K562 (cell line): Measurements from ENCODE around the gene SUCO.

Source experiments
- POLR2A ChIP-seq: fragments of 450-650 bp; conservative IDR thresholded peaks from 2 replicates; pipeline ENCODE4 v1.6.1; 2016
- SLC30A9 ChIP-seq: fragments of 250-450 bp; sonication (Bioruptor Pico); IDR thresholded peaks from 2 replicates; pipeline ENCODE4 v1.8.0; 2022; ENCODE audit warnings: mild to moderate bottlenecking, moderate library complexity
- ZNF586 ChIP-seq: fragments of 450-650 bp; formaldehyde crosslinking; conservative IDR thresholded peaks from 2 replicates; pipeline ENCODE4 v1.4.0; 2020; ENCODE audit warnings: mild to moderate bottlenecking, moderate library complexity
- ZNF609 ChIP-seq: sonication (generic); formaldehyde crosslinking; IDR thresholded peaks from 2 replicates; pipeline ENCODE4 v1.8.1; 2023; ENCODE audit warnings: missing genetic modification reagents, mild to moderate bottlenecking, borderline replicate concordance

- TF ChIP-seq SLC30A9 (CRISPR knock-in tag) (no peak), ZNF586 (CRISPR knock-in tag) (no peak), ZNF609 (CRISPR knock-in tag) (no peak), POLR2A (no peak)
Observed at GRCh38 chr1:172638249-172638648, 105.3 kb downstream of the SUCO start.
